T-helper 1 cell (primary cell): Measurements from ENCODE around the gene PRTG.
"Not testable (repeated sequence)": the region's sequence is repeated elsewhere in the genome, so short reads cannot be mapped to it uniquely, and the experiment has no call there.

Experiments
- DNase-seq, 5 donors: peaks; one replicate each; pipeline ENCODE4 v3.0.0-alpha.2; 2012 to 2020

The PRTG gene

GRCh38 chr15:55630858-55631257, 112.1 kb downstream of the PRTG start:
- DNase-seq, result no peak

GRCh38 chr15:55628369-55628730, 114.6 kb downstream of the PRTG start:
- DNase-seq, result no peak

GRCh38 chr15:55627730-55628368, 115.1 kb downstream of the PRTG start:
- DNase-seq, result no peak

- no peak for DNase-seq
Measured at GRCh38 chr15:55619783-55620182, 123.2 kb downstream of the PRTG start.

GRCh38 chr15:55618387-55618786, 124.6 kb downstream of the PRTG start:
- no peak for DNase-seq

GRCh38 chr15:55615445-55615844, 127.5 kb downstream of the PRTG start:
- no peak for DNase-seq

- DNase-seq, result no peak
Measured at GRCh38 chr15:55613727-55614126, 129.2 kb downstream of the PRTG start.

GRCh38 chr15:55606214-55606613, 136.7 kb downstream of the PRTG start:
- no peak for DNase-seq

GRCh38 chr15:55601374-55601773, 141.6 kb downstream of the PRTG start:
- no peak for DNase-seq

- no peak for DNase-seq
Measured at GRCh38 chr15:55599439-55599838, 143.5 kb downstream of the PRTG start.

GRCh38 chr15:55593019-55593418, 149.9 kb downstream of the PRTG start:
- DNase-seq, result not testable (repeated sequence)

GRCh38 chr15:55590788-55591187, 152.2 kb downstream of the PRTG start:
- DNase-seq, result no peak

GRCh38 chr15:55589287-55589686, 153.7 kb downstream of the PRTG start:
- DNase-seq, result no peak

- no peak for DNase-seq
Measured at GRCh38 chr15:55588815-55589115, 154.2 kb downstream of the PRTG start.

- peak in 3 of 5 donors; percentile 1 to 17 (median 7) for DNase-seq
Measured at GRCh38 chr15:55588070-55588814, 154.7 kb downstream of the PRTG start, which contains the start of gene PYGO1. PYGO1 (minus strand) TSS chr15:55588345; CDS start chr15:55587883, 462 bp downstream.

GRCh38 chr15:55587321-55588069, 155.5 kb downstream of the PRTG start:
- no peak for DNase-seq

- no peak for DNase-seq
Measured at GRCh38 chr15:55586808-55587207, 156.1 kb downstream of the PRTG start.

GRCh38 chr15:55576943-55577342, 166.0 kb downstream of the PRTG start:
- DNase-seq, result no peak

- DNase-seq, result no peak
Measured at GRCh38 chr15:55574096-55574495, 168.9 kb downstream of the PRTG start.

- no peak for DNase-seq
Measured at GRCh38 chr15:55573224-55573623, 169.7 kb downstream of the PRTG start.

GRCh38 chr15:55564347-55565145, 178.4 kb downstream of the PRTG start:
- no peak for DNase-seq

- no peak for DNase-seq
Measured at GRCh38 chr15:55562601-55563000, 180.4 kb downstream of the PRTG start.
